ENCODE results near the gene PTPRN2. TPM values are rescaled to one million over a fixed set of nuclear protein-coding genes. Genes with fewer than 3 reads are reported as not detected.
"Not testable (repeated sequence)": the region's sequence is repeated elsewhere in the genome, so short reads cannot be mapped to it uniquely, and the experiment has no call there.

The PTPRN2 gene
- polyA plus RNA-seq, 2 donors = 0.37 to 0.40 TPM

DNA sequence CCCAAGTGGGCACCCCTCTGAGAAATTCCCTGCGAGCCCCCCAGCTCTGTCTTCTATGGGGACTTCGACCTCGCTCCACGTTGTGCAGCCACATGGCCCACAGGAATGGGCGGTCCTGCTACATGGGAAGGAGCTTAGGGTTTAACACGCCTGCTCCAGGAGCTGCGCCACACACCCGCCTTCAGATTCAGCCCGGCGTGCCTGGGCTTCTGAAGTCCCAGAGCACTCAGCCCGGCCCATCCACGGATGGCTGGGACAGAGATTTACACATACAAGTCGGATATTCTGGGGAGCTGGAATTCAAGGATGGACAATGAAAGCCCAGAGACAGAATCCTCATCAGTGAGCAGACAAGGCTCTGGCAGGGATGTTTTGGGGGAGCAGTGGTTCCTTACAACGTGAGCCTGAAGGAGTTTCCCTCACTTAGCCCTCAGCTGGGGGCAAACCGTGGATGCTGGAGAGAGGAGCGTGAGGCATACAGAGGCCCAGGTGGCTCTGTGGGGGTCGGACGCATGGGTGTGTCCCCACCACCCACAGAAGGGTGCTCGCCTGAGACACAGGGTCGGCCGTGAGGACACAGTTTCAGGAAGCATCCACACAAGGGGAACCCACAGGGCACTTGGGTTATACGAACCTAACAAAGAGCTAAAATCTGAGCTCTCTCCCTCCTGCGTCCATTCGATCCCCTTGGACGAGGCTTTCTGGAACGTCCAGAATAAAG lies 877.9 kb downstream of the PTPRN2 start:
- Histone ChIP-seq H3K4me1 (ENCODE audit: control insufficient read depth in 2 of 2, insufficient read depth in 2 of 2, low read length in 1 of 2) (no peaks in the 10 kb centered on the region), H3K27me3 (ENCODE audit: control insufficient read depth in 1 of 2, insufficient read depth in 2 of 2, low read length in 2 of 2) (no peaks in the 10 kb centered on the region), H3K27ac (ENCODE audit: low read depth in 2 of 2, low read length in 1 of 2) (no peak overlapping the region), H3K9me3 (ENCODE audit: control insufficient read depth in 2 of 2, insufficient read depth in 1 of 2, low read depth in 1 of 2, low read length in 1 of 2) (no peaks in the 10 kb centered on the region), H3K4me3 (ENCODE audit: low read depth in 1 of 2, low read length in 2 of 2) (no peak overlapping the region), H3K36me3 (ENCODE audit: control insufficient read depth in 2 of 2, insufficient read depth in 2 of 2, low read length in 1 of 2) (no peaks in the 10 kb centered on the region)
- WGBS, 2 donors = 81 to 82% methylated on average over 26 of the region's 26 CpGs

DNA sequence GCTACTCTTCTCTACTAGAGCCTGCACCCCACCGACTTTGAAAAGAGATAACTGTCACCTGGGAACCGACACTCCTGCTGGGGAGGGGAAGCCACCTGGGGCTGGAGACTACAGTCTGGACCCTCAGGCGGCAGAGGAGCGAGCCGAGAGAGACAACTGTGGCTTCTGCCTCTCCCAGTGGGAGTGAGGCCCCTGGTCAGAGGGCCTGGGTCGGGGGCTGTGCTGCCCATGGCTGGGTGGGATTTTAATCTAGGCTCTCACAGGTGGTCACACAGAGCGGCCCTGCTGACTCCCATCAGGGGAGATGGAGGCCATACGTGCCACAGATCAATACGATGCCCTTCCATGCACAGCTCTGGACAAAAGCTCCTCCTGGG lies 878.7 kb downstream of the PTPRN2 start:
- Histone ChIP-seq H3K9me3 (ENCODE audit: control insufficient read depth in 2 of 2, insufficient read depth in 1 of 2, low read depth in 1 of 2, low read length in 1 of 2) (no peaks in the 10 kb centered on the region), H3K4me3 (ENCODE audit: low read depth in 1 of 2, low read length in 2 of 2) (no peak overlapping the region), H3K36me3 (ENCODE audit: control insufficient read depth in 2 of 2, insufficient read depth in 2 of 2, low read length in 1 of 2) (no peaks in the 10 kb centered on the region)

GRCh38 chr7:157707983-157708918 lies 879.4 kb downstream of the PTPRN2 start:
- H3K27me3 ChIP-seq (ENCODE audit: control insufficient read depth in 1 of 2, insufficient read depth in 2 of 2, low read length in 2 of 2) = no peaks in the 10 kb centered on the region
- H3K4me3 ChIP-seq (ENCODE audit: low read depth in 1 of 2, low read length in 2 of 2) = no peak overlapping the region
- no peak overlapping the region for H3K27ac ChIP-seq (ENCODE audit: low read depth in 2 of 2, low read length in 1 of 2)
- no peaks in the 10 kb centered on the region for H3K4me1 ChIP-seq (ENCODE audit: control insufficient read depth in 2 of 2, insufficient read depth in 2 of 2, low read length in 1 of 2)
- no peaks in the 10 kb centered on the region for H3K9me3 ChIP-seq (ENCODE audit: control insufficient read depth in 2 of 2, insufficient read depth in 1 of 2, low read depth in 1 of 2, low read length in 1 of 2)
- H3K36me3 ChIP-seq (ENCODE audit: control insufficient read depth in 2 of 2, insufficient read depth in 2 of 2, low read length in 1 of 2) = no peaks in the 10 kb centered on the region
- 70 to 71% methylated on average over 23 of the region's 23 CpGs for WGBS, 2 donors

More for the DNA sequence above, 878.7 kb downstream of the PTPRN2 start:
- 70% methylated on average over 9 of the region's 9 CpGs for WGBS, 2 donors
- H3K27ac ChIP-seq (ENCODE audit: low read depth in 2 of 2, low read length in 1 of 2) = no peak overlapping the region
- no peaks in the 10 kb centered on the region for H3K27me3 ChIP-seq (ENCODE audit: control insufficient read depth in 1 of 2, insufficient read depth in 2 of 2, low read length in 2 of 2)
- H3K4me1 ChIP-seq (ENCODE audit: control insufficient read depth in 2 of 2, insufficient read depth in 2 of 2, low read length in 1 of 2) = no peaks in the 10 kb centered on the region

DNA sequence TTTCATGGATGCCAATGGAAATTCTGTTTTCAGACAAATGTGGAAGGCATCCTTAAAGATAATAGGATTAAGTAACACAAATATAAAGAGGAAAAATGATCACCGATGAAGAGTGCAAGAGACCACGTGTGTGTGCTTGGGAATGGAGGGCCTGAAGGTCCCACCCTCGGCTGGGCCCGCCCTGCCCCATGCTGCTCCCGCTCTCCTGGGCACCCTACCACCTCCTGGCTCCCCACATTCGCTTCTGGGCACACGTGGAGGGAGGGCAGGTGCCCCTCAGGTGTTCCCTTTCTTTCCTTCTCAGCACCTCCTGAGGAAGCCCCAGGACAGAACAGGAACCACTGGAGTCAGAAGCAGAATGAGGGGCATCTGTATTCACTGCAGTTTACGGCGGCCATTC lies 883.3 kb downstream of the PTPRN2 start:
- Histone ChIP-seq H3K4me1 (ENCODE audit: control insufficient read depth in 2 of 2, insufficient read depth in 2 of 2, low read length in 1 of 2) (no peaks in the 10 kb centered on the region), H3K4me3 (ENCODE audit: low read depth in 1 of 2, low read length in 2 of 2) (no peak overlapping the region), H3K9me3 (ENCODE audit: control insufficient read depth in 2 of 2, insufficient read depth in 1 of 2, low read depth in 1 of 2, low read length in 1 of 2) (peaks cover 0 to 2% of the 10 kb centered on the region in 2 donors), H3K36me3 (ENCODE audit: control insufficient read depth in 2 of 2, insufficient read depth in 2 of 2, low read length in 1 of 2) (no peaks in the 10 kb centered on the region), H3K27me3 (ENCODE audit: control insufficient read depth in 1 of 2, insufficient read depth in 2 of 2, low read length in 2 of 2) (peaks cover 0 to 3% of the 10 kb centered on the region in 2 donors), H3K27ac (ENCODE audit: low read depth in 2 of 2, low read length in 1 of 2) (no peak overlapping the region)
- 79 to 81% methylated on average over 9 of the region's 9 CpGs for WGBS, 2 donors

DNA sequence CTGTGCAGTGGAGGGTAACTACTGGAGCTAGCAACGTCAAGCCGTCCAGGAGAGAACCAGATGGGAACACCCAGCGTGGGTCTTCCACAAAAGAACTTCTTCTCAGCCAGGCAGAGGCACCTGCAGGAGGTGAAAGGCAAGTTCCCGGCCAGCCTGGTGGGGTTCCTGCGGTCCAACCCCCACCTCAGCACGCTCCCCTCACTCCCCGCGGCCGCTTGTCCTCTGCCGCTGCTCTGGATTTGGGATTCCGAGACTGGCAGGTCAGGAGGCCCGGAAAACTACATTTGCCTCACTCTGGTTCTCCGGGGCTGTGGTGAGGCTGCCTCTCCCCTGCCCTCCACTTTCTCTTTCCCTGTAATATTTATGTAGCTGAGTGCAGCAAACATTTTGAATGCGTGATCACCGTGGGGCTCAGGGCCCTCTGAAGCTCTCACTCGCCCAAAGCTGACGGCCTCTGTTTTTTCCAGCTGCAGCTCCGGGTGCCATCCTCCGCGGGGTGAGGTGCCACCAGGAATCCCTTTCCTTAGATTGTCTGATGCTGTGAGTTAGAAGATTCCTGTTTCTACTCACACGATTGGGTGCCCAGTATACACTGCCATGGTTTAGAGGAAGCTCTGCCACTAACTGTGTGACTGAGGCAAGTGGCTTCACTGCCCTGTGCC lies 884.0 kb downstream of the PTPRN2 start:
- Histone ChIP-seq H3K9me3 (ENCODE audit: control insufficient read depth in 2 of 2, insufficient read depth in 1 of 2, low read depth in 1 of 2, low read length in 1 of 2) (peaks cover 0 to 2% of the 10 kb centered on the region in 2 donors), H3K4me3 (ENCODE audit: low read depth in 1 of 2, low read length in 2 of 2) (no peak overlapping the region), H3K36me3 (ENCODE audit: control insufficient read depth in 2 of 2, insufficient read depth in 2 of 2, low read length in 1 of 2) (no peaks in the 10 kb centered on the region), H3K27ac (ENCODE audit: low read depth in 2 of 2, low read length in 1 of 2) (no peak overlapping the region), H3K4me1 (ENCODE audit: control insufficient read depth in 2 of 2, insufficient read depth in 2 of 2, low read length in 1 of 2) (no peaks in the 10 kb centered on the region), H3K27me3 (ENCODE audit: control insufficient read depth in 1 of 2, insufficient read depth in 2 of 2, low read length in 2 of 2) (peaks cover 0 to 3% of the 10 kb centered on the region in 2 donors)
- 78 to 81% methylated on average over 21 of the region's 21 CpGs for WGBS, 2 donors

GRCh38 chr7:157703131-157703530 lies 884.5 kb downstream of the PTPRN2 start:
- peaks cover 0 to 3% of the 10 kb centered on the region in 2 donors for H3K27me3 ChIP-seq (ENCODE audit: control insufficient read depth in 1 of 2, insufficient read depth in 2 of 2, low read length in 2 of 2)
- H3K9me3 ChIP-seq (ENCODE audit: control insufficient read depth in 2 of 2, insufficient read depth in 1 of 2, low read depth in 1 of 2, low read length in 1 of 2) = peaks cover 0 to 2% of the 10 kb centered on the region in 2 donors
- WGBS, 2 donors = 78 to 81% methylated on average over 14 of the region's 14 CpGs
- H3K4me3 ChIP-seq (ENCODE audit: low read depth in 1 of 2, low read length in 2 of 2) = no peak overlapping the region
- no peaks in the 10 kb centered on the region for H3K36me3 ChIP-seq (ENCODE audit: control insufficient read depth in 2 of 2, insufficient read depth in 2 of 2, low read length in 1 of 2)
- no peak overlapping the region for H3K27ac ChIP-seq (ENCODE audit: low read depth in 2 of 2, low read length in 1 of 2)
- no peaks in the 10 kb centered on the region for H3K4me1 ChIP-seq (ENCODE audit: control insufficient read depth in 2 of 2, insufficient read depth in 2 of 2, low read length in 1 of 2)

DNA sequence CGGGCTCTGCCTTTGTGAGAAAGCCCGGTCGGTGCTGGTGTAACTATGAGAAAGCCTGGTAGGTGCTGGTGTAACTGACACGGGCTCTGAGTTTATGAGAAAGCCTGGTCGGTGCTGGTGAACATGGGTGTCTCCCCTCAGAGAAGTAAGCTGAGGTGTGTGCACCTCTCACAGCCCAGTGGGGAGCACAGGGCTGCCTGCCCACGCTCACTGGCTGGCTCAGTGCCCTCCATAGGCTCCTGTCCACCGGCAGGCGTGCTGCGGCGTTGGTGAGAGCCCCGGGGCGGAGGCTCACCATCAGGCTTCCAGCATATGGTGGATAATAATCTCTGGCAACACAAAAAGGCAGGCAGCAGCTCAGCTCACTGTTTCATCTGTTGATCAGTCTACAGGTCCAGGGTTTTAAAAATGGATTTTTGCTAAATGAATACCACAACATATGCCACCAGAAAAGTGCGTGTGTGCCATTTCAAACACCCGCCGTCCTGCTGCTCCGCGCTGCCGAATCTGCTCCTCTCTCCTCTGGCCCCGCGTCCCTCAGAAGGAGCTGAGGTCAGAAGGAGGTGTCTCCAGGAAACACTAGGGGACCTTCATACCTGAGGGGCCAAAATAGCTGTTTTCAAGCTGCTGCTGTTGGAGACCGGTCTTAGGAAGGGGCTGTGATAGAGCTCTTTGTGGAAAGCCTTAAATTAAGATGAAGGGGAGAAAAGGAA lies 885.2 kb downstream of the PTPRN2 start:
- Histone ChIP-seq H3K27ac (ENCODE audit: low read depth in 2 of 2, low read length in 1 of 2) (no peak overlapping the region), H3K9me3 (ENCODE audit: control insufficient read depth in 2 of 2, insufficient read depth in 1 of 2, low read depth in 1 of 2, low read length in 1 of 2) (peaks cover 0 to 2% of the 10 kb centered on the region in 2 donors), H3K4me3 (ENCODE audit: low read depth in 1 of 2, low read length in 2 of 2) (no peak overlapping the region), H3K36me3 (ENCODE audit: control insufficient read depth in 2 of 2, insufficient read depth in 2 of 2, low read length in 1 of 2) (no peaks in the 10 kb centered on the region), H3K27me3 (ENCODE audit: control insufficient read depth in 1 of 2, insufficient read depth in 2 of 2, low read length in 2 of 2) (peaks cover 0 to 3% of the 10 kb centered on the region in 2 donors), H3K4me1 (ENCODE audit: control insufficient read depth in 2 of 2, insufficient read depth in 2 of 2, low read length in 1 of 2) (no peaks in the 10 kb centered on the region)
- WGBS, 2 donors = 68 to 80% methylated on average over 21 of the region's 21 CpGs

DNA sequence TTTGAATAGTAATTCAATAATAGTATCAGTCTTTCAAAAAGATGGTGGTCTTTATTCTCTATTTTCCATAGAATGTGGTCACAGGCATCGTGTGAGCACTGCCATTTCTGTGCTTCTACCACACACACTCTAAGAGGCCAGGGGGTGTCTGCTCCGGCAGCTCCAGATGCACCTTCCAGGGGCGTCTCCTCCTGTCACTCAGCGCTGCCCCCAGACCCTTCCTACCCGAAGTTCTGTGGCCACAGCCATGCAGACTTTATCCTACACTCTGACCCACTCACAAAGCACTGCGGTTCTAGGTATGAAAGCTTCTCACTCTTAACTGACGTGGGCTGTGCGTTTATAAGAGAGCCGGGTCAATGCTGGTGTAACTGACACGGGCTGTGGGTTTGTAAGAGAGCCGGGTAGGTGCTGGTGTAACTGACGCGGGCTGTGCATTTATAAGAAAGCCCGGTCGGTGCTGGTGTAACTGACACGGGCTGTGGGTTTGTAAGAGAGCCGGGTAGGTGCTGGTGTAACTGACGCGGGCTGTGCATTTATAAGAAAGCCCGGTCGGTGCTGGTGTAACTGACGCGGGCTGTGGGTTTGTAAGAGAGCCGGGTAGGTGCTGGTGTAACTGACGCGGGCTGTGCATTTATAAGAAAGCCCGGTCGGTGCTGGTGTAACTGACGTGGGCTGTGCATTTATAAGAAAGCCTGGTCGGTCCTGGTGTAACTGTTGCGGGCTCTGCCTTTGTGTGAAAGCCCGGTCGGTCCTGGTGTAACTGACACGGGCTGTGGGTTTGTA lies 886.0 kb downstream of the PTPRN2 start:
- not testable (repeated sequence) for H3K36me3 ChIP-seq (ENCODE audit: control insufficient read depth in 2 of 2, insufficient read depth in 2 of 2, low read length in 1 of 2); H3K4me1 ChIP-seq (ENCODE audit: control insufficient read depth in 2 of 2, insufficient read depth in 2 of 2, low read length in 1 of 2); H3K27me3 ChIP-seq (ENCODE audit: control insufficient read depth in 1 of 2, insufficient read depth in 2 of 2, low read length in 2 of 2); H3K4me3 ChIP-seq (ENCODE audit: low read depth in 1 of 2, low read length in 2 of 2); H3K27ac ChIP-seq (ENCODE audit: low read depth in 2 of 2, low read length in 1 of 2); H3K9me3 ChIP-seq (ENCODE audit: control insufficient read depth in 2 of 2, insufficient read depth in 1 of 2, low read depth in 1 of 2, low read length in 1 of 2)
- WGBS, 2 donors = 80 to 81% methylated on average over 34 of the region's 34 CpGs
